ENCODE measurements around the gene PRR29.
"Not testable (repeated sequence)": the region's sequence is repeated elsewhere in the genome, so short reads cannot be mapped to it uniquely, and the experiment has no call there.

Gene PRR29

DNA sequence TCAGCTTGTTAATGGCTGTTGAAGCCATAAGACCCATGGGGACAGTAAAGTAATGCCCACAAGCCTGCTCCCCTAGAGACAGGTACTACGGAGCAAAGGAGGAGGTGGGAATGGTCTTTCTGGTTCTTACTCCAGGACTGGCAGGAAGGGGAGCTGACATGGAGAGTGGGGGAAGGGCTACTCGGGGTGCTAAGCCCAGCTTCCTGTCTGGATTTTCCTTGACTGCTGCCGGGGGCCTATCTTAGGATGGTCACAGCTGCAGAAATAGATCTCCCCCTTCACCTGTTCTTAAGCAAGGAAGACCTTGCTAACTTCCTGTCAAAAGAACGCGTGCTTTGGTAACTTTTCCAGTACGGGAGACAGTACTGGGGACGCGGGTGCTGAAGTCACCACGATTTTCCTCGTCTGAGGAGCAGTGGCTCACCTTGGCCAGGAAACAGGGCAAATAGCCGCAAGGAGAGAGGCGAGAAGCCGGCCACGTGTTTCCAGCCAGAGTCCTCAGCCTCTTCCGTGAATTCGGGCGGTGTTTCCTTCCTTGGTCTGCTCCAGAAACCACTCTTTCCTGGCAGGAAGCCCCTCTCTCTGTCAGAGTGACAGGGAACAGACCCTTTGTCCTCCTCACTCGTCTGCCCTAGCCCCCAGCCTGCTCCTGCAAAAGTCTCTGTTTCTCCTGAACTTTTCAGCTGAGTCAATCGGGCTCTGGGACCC is 656 bp upstream of the PRR29 start:
- DNase-seq (ENCODE audit: low spot score), result no peak

DNA sequence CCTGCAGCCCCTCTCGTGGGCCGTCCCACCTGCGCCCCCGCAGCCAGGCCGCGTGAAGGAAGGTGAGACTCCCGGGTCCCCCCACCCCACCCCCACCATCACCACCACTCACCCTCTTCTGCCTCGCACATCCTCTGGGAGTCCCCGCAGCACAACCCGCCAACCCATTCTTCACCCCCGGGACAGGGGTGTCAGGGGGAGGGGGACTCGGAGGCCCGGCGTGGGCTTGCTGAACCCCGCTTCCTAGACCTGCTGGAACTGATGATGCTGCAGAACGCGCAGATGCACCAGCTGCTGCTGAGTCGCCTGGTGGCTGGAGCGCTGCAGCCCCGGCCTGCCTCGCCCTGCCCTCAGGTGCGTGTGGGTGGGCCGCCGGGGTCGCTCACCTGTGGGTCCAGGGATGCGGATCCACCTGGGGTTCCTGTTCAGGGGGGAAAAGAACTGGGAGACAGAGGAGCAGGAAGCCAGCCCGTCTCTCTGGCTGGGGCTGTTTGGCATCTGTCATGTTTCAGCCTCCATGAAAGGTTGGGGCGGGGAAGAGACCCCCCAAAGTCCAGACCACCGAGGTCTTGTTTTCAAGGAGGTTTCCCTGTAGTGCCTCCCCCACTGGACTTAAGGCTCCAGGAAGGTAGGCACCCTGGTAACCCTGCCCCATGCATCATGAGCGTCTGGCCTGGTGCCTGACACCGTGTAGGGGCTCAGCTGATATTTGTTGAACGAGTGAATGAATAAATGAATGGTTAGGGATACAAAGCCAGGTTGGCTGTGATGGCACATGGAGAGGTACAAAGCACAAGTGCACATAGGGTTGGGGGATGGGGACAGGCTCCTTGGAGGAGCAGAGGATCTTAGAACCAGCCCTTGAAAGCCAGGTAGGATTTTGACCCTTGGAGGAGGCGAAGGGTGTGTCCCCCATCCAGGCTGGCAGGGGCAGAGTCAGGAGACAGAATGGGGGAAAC is 849 bp downstream of the PRR29 start:
- DNase-seq (ENCODE audit: low spot score), result no peak

DNA sequence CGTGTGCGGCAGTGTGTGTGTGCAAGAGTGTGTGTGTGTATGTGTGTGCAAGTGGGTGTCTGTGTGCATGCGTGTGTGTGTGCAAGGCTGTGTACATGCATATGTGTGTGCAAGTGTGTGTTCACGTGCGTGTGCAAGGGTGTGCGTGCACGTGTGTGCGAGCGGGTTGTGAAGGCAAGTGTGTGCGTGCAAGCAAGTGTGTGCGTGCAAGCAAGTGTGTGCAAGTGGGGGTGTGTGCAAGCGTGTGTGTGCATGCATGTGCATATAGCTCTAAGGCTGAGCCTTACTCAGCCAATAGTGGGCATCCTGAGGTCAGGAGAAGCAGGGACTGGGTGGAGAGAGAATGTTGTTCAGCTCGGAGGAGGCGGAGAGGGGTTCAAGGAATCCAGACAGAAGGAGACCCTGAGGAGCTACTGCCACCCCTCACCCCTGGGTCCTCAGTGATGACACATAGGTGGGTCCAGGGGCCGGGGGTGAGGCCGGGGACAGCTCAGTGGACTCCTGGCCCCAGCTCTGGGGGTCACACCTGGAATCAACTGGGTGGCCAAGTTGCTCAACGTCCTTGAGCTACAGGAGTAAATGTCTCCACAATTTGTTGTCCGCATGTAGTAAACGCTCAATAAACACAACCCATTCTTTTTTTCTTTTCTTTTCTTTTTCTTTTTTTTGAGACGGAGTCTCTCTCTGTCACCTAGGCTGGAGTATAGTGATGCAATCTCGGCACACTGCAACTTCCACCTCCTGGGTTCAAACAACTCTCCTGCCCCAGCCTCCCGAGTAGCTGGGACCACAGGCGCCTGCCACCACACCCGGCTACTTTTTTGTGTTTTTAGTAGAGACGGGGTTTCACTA is 1.8 kb downstream of the PRR29 start:
- DNase-seq (ENCODE audit: low spot score), result no peak

GRCh38 chr17:64001091-64001579 is 3.0 kb downstream of the PRR29 start:
- DNase-seq (ENCODE audit: low spot score), result no peak

DNA sequence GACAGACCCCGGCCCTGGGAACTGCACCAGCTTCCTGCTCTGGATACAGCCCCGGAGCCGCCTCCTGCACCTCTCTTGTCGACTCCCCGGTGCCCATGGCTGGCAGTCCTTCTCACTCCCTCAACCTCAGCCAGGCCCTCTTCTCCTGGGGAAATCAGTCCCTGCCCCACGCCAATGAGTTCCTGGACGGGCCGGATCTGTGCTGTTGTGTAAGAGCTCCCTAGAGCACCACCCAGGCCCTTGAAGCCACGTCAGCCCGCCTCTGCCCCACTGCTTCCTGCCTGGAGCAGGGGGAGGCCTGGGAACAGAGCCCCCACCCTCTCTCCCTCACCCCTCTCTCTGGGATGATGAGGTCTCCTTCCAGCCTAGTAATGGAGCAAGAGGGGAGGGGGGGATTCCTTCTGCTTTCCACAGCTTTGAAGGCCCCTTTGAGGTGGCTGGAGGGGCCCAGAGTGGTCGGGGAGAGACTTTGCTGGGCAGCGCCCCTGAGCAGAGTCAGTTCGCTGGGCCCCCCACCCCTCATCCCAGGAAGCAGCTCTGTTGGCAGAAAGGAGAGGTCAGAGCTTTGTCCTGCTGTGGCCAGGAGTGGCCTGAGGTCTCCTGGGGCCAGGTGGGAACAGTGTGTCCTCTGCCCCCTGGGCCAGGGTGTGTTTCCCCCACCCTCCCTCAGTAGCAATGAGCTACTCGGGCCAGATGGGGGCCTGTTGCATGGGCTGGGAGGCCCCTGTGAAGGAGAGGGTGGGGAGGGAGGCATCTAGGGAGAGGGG is 3.8 kb downstream of the PRR29 start:
- DNase-seq (ENCODE audit: low spot score), result no peak

GRCh38 chr17:64002658-64003525 is 4.7 kb downstream of the PRR29 start:
- DNase-seq (ENCODE audit: low spot score), result no peak

GRCh38 chr17:64003526-64004121 is 5.5 kb downstream of the PRR29 start:
- DNase-seq (ENCODE audit: low spot score), result no peak

DNA sequence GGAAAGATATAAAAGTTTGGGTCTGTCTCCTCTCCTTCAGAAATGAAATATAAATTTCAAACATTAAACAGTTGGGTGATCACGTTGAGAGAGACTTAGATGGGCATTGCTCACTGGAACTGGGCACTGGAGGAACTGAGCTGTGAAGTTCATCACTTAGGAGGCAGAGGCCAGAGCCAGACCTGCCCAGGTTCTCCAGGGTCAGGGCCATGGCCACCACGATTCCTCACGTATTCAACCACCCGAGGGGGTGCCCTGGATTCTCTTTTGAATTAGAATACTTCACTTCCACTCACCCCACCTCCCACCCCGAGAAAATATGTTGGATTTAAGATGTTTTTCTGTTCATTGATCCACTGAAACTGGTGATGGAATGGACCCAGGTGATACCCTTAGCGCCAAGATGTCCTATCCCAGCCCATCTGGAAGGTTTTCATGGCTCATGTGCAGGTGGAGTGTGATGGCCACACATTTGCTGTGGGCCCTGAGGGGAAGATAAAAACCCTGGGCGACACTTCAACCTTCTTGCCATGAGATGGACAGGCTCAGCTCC is 6.1 kb downstream of the PRR29 start:
- DNase-seq (ENCODE audit: low spot score), result no peak

DNA sequence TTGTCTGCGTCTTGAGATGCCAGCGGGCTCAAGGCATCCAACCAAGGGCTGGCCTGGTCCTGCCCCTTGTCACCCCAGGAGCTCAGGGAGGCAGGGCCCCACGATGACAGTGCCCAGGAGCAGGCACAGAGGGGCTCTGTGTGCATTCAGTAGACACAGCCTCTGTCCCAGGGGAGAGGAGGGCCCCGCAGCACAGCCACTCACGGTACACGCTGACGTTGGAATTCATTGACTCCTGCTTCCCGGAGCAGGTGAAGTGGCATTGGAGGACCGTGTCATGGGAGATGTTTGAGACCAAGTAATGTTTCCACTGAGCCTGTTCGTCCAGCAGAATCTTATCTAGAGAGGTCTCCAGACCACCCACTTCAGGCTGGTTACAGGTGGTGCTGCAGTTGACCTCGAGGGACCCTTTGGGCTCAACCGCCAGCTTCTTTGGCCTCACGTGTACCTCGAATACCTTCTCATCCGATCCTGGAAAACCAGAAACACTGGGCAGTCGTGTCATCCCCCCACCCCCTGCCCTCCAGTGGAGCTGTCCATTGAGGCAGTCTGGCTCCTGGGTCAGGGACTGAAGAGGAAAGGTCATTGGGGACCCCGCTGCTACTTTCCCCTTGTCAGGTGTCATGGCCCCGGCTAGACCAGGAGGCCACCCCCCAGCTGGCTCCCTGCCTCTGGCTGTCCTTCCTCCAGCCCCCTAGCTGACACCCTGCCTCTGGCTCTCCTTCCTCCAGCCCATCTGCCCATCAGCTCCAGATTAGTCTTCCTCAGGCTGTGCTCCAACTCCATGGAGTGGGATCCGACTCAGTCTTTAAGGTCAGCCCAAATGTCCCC is 7.0 kb downstream of the PRR29 start:
- DNase-seq (ENCODE audit: low spot score), result no peak

- no peak for DNase-seq (ENCODE audit: low spot score)
These were observed 7.6 kb downstream of the PRR29 start for GRCh38 chr17:64005734-64006167.

- DNase-seq (ENCODE audit: low spot score), result no peak
These were observed 8.4 kb downstream of the PRR29 start for GRCh38 chr17:64006361-64007088.

- not testable (repeated sequence) for DNase-seq (ENCODE audit: low spot score)
These were observed 9.1 kb downstream of the PRR29 start for GRCh38 chr17:64007089-64007837.

DNA sequence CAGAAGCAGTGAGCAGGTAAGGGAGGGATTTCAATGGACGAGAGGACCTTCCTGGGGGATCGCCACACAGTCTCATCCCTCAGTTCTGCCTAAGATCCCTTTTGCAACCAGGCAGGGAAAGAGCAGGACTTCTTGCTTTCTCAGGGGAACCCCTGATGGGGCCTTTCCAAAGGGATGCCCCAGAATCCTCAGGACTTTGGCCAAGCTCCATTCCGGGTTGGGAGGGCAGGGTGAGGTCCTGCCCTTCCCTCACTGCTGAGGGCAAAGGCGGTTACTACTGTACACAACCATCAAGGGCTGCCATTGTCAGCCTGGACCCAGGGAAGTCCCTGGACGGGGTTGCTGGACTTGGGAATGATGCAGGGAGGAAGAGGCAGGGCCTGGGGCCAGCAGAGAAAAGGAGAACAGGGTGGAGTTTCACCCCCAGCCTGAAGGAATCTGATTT is 9.7 kb downstream of the PRR29 start:
- no peak for DNase-seq (ENCODE audit: low spot score)

DNA sequence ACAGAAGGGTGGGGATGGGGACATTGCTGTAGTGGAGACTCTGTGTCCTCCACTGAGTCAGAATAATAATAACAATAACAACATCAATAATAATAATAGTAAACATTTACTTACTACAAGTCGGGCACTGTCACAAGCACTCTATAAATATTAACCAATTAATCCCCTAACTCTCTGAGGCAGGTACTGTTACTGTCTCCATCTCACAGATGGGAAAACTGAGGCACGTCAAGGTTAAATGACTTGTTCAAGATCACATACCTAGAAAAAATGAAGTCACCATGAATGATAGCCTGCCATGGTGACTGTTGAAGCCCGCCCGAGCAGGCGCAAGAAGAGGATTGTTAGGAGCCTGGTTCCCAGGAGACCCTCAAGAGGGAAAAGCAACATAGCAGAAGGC is 10.2 kb downstream of the PRR29 start:
- DNase-seq (ENCODE audit: low spot score), result no peak

- no peak for DNase-seq (ENCODE audit: low spot score)
These were observed 10.7 kb downstream of the PRR29 start for GRCh38 chr17:64008830-64009229.

GRCh38 chr17:64009571-64010402 is 11.6 kb downstream of the PRR29 start:
- DNase-seq (ENCODE audit: low spot score), result no peak

Measured in activated CD4-positive, alpha-beta T cell treated with anti-CD3 and anti-CD28 coated beads, Interleukin-2, Interleukin-4, amounts not matched to agents 100 ng/mL and 50 ng/mL, durations not matched to agents 16 hours and 8 hours (primary cell).